SK-N-SH treated with all-trans-retinoic acid at 6 μM for 48 hours (cell line): ENCODE results near the gene UBXN6.

Experiments
- ATAC-seq: fragments of 200-7000 bp; cut with Tn5 transposase; 3 replicates; pipeline ENCODE4 v1.9.1; 2020; ENCODE audit warnings: mild to moderate bottlenecking, moderate library complexity
- BACH2 ChIP-seq: fragments of 250-450 bp; sonication (Bioruptor Pico); IDR thresholded peaks from 2 replicates; pipeline ENCODE4 v1.9.0; 2021; ENCODE audit warnings: mild to moderate bottlenecking, borderline replicate concordance
- CSDC2 ChIP-seq: fragments of 250-450 bp; sonication (Bioruptor Pico); IDR thresholded peaks from 2 replicates; pipeline ENCODE4 v1.5.0; 2020; ENCODE audit warnings: mild to moderate bottlenecking, moderate library complexity
- ESRRG ChIP-seq: fragments of 250-450 bp; sonication (Bioruptor Pico); IDR thresholded peaks from 2 replicates; pipeline ENCODE4 v1.6.1; 2021; ENCODE audit warnings: mild to moderate bottlenecking
- GLIS3 ChIP-seq: fragments of 250-450 bp; sonication (Bioruptor Pico); IDR thresholded peaks from 2 replicates; pipeline ENCODE4 v1.5.0; 2020; ENCODE audit warnings: mild to moderate bottlenecking, moderate library complexity
- ISL1 ChIP-seq: fragments of 250-450 bp; sonication (Bioruptor Pico); IDR thresholded peaks from 2 replicates; pipeline ENCODE4 v2.1.2; 2022; ENCODE audit warnings: mild to moderate bottlenecking, moderate library complexity
- OSR1 ChIP-seq: fragments of 250-450 bp; sonication (Bioruptor Pico); IDR thresholded peaks from 2 replicates; pipeline ENCODE4 v1.8.0; 2022; ENCODE audit warnings: moderate library complexity, mild to moderate bottlenecking, inconsistent platforms
- PPARA ChIP-seq: fragments of 250-450 bp; sonication (Bioruptor Pico); IDR thresholded peaks from 2 replicates; pipeline ENCODE4 v1.5.0; 2020; ENCODE audit warnings: mild to moderate bottlenecking, borderline replicate concordance
- RARB ChIP-seq: fragments of 250-450 bp; sonication (Bioruptor Pico); IDR thresholded peaks from 2 replicates; pipeline ENCODE4 v1.8.0; 2021; ENCODE audit warnings: mild to moderate bottlenecking, moderate library complexity
- SNAI2 ChIP-seq: fragments of 250-450 bp; sonication (Bioruptor Pico); IDR thresholded peaks from 2 replicates; pipeline ENCODE4 v1.5.0; 2020; ENCODE audit warnings: mild to moderate bottlenecking, moderate library complexity
- TCF4 ChIP-seq: fragments of 250-450 bp; sonication (Bioruptor Pico); IDR thresholded peaks from 2 replicates; pipeline ENCODE4 v1.8.0; 2021; ENCODE audit warnings: mild to moderate bottlenecking, moderate library complexity, borderline replicate concordance
- TOX ChIP-seq: fragments of 250-450 bp; sonication (Bioruptor Pico); IDR thresholded peaks from 2 replicates; pipeline ENCODE4 v1.8.0; 2021; ENCODE audit warnings: mild to moderate bottlenecking, moderate library complexity, borderline replicate concordance
- ZC3H10 ChIP-seq: fragments of 250-450 bp; sonication (Bioruptor Pico); IDR thresholded peaks from 2 replicates; pipeline ENCODE4 v1.5.1; 2021; ENCODE audit warnings: mild to moderate bottlenecking, moderate library complexity
- ZFP3 ChIP-seq: fragments of 250-450 bp; sonication (Bioruptor Pico); IDR thresholded peaks from 2 replicates; pipeline ENCODE4 v1.5.0; 2020; ENCODE audit warnings: mild to moderate bottlenecking, moderate library complexity
- TF ChIP-seq, protein P1 (sequence below): fragments of 250-450 bp; sonication (Bioruptor Pico); IDR thresholded peaks from 2 replicates; pipeline ENCODE4 v1.5.1; 2021; ENCODE audit warnings: mild to moderate bottlenecking, moderate library complexity
- TF ChIP-seq, protein P2 (sequence below): fragments of 250-450 bp; sonication (Bioruptor Pico); IDR thresholded peaks from 2 replicates; pipeline ENCODE4 v1.5.1; 2020; ENCODE audit warnings: low read depth, mild to moderate bottlenecking, moderate library complexity
- TF ChIP-seq, protein P3 (sequence below): fragments of 250-450 bp; sonication (Bioruptor Pico); IDR thresholded peaks from 2 replicates; pipeline ENCODE4 v1.8.0; 2020; ENCODE audit warnings: mild to moderate bottlenecking, moderate library complexity, borderline replicate concordance
- TF ChIP-seq, protein P4 (sequence below): fragments of 250-450 bp; sonication (Bioruptor Pico); IDR thresholded peaks from 2 replicates; pipeline ENCODE4 v1.8.0; 2021; ENCODE audit warnings: low read depth, mild to moderate bottlenecking, moderate library complexity, borderline replicate concordance
- TF ChIP-seq, protein P5 (sequence below): fragments of 250-450 bp; sonication (Bioruptor Pico); IDR thresholded peaks from 2 replicates; pipeline ENCODE4 v1.5.0; 2020; ENCODE audit warnings: mild to moderate bottlenecking, moderate library complexity

UBXN6 gene

DNA sequence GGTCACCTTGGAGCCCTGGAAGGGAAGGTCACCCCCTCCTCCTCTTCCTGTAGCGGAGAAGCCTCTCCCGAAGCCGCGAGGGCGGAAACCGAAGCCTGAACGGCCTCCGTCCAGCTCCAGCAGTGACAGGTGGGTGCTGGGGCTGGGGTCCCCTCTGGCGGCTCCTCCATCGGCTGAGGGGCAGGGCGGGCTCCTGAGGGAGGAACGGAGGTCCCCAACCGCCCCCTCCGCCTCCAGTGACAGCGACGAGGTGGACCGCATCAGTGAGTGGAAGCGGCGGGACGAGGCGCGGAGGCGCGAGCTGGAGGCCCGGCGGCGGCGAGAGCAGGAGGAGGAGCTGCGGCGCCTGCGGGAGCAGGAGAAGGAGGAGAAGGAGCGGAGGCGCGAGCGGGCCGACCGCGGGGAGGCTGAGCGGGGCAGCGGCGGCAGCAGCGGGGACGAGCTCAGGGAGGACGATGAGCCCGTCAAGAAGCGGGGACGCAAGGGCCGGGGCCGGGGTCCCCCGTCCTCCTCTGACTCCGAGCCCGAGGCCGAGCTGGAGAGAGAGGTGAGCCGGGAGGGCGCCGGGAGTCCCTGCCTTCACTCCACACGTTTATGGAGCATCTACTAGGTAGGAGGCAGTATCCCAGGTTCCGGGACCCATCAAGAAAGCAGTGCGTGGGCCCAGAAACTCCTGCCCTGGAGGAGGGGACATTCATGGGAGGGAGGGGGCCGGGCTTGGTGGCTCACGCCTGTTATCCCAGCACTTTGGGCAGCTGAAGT is 36.5 kb upstream of the UBXN6 start (continued):
- TF ChIP-seq, protein P1, sequence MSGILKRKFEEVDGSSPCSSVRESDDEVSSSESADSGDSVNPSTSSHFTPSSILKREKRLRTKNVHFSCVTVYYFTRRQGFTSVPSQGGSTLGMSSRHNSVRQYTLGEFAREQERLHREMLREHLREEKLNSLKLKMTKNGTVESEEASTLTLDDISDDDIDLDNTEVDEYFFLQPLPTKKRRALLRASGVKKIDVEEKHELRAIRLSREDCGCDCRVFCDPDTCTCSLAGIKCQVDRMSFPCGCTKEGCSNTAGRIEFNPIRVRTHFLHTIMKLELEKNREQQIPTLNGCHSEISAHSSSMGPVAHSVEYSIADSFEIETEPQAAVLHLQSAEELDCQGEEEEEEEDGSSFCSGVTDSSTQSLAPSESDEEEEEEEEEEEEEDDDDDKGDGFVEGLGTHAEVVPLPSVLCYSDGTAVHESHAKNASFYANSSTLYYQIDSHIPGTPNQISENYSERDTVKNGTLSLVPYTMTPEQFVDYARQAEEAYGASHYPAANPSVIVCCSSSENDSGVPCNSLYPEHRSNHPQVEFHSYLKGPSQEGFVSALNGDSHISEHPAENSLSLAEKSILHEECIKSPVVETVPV (CRISPR knock-in tag), result no peak
- TF ChIP-seq TCF4 (CRISPR knock-in tag) (no peak), OSR1 (CRISPR knock-in tag) (no peak), SNAI2 (CRISPR knock-in tag) (no peak), GLIS3 (CRISPR knock-in tag) (no peak), TOX (no peak)
- TF ChIP-seq, protein P2, sequence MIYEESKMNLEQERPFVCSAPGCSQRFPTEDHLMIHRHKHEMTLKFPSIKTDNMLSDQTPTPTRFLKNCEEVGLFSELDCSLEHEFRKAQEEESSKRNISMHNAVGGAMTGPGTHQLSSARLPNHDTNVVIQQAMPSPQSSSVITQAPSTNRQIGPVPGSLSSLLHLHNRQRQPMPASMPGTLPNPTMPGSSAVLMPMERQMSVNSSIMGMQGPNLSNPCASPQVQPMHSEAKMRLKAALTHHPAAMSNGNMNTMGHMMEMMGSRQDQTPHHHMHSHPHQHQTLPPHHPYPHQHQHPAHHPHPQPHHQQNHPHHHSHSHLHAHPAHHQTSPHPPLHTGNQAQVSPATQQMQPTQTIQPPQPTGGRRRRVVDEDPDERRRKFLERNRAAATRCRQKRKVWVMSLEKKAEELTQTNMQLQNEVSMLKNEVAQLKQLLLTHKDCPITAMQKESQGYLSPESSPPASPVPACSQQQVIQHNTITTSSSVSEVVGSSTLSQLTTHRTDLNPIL (CRISPR knock-in tag), result no peak

DNA sequence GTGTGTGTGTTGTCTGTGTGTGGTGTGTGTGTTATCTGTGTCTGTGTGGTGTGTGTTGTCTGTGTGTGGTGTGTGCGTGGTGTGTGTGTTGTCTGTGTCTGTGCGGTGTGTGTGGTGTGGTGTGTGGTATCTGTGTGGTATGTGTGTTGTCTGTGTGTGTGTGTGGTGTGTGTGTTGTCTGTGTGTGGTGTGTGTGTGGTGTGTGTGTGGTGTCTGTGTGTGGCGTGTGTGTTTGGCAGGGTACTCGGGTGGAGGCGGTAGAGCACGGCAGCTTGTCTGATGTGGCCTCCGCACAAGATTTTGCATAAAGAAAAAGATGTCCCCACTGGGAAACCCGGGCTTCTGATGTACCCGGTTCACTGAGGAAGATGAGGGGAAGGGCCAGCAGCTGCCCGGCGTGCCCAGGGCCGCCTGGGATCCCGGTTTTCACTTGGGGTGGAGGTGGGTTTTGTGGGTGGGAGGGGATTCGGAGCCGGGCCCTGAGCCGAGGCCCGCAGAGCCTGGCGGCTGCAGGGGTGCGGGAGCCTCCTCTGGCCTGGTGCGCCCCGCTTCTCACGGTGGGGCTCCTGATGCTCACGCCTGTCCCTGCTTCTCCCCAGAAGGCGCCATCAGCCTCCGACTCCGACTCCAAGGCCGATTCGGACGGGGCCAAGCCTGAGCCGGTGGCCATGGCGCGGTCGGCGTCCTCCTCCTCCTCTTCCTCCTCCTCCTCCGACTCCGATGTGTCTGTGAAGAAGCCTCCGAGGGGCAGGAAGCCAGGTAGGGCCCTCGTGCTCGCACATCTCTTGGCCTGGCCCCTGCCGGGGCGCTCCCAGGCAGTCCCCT is 35.7 kb upstream of the UBXN6 start:
- no peak for ATAC-seq
- no peak for TF ChIP-seq ESRRG (CRISPR knock-in tag)
- no peak for TF ChIP-seq BACH2 (CRISPR knock-in tag)
- TF ChIP-seq, protein P2 (CRISPR knock-in tag), result no peak
- TF ChIP-seq, protein P3, sequence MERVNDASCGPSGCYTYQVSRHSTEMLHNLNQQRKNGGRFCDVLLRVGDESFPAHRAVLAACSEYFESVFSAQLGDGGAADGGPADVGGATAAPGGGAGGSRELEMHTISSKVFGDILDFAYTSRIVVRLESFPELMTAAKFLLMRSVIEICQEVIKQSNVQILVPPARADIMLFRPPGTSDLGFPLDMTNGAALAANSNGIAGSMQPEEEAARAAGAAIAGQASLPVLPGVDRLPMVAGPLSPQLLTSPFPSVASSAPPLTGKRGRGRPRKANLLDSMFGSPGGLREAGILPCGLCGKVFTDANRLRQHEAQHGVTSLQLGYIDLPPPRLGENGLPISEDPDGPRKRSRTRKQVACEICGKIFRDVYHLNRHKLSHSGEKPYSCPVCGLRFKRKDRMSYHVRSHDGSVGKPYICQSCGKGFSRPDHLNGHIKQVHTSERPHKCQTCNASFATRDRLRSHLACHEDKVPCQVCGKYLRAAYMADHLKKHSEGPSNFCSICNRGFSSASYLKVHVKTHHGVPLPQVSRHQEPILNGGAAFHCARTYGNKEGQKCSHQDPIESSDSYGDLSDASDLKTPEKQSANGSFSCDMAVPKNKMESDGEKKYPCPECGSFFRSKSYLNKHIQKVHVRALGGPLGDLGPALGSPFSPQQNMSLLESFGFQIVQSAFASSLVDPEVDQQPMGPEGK, result no peak
- TF ChIP-seq RARB (CRISPR knock-in tag), result no peak
- TF ChIP-seq SNAI2 (CRISPR knock-in tag), result no peak
- TF ChIP-seq, protein P4, sequence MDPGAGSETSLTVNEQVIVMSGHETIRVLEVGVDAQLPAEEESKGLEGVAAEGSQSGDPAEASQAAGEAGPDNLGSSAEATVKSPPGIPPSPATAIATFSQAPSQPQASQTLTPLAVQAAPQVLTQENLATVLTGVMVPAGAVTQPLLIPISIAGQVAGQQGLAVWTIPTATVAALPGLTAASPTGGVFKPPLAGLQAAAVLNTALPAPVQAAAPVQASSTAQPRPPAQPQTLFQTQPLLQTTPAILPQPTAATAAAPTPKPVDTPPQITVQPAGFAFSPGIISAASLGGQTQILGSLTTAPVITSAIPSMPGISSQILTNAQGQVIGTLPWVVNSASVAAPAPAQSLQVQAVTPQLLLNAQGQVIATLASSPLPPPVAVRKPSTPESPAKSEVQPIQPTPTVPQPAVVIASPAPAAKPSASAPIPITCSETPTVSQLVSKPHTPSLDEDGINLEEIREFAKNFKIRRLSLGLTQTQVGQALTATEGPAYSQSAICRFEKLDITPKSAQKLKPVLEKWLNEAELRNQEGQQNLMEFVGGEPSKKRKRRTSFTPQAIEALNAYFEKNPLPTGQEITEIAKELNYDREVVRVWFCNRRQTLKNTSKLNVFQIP (CRISPR knock-in tag), result no peak
- no peak for TF ChIP-seq TOX

DNA sequence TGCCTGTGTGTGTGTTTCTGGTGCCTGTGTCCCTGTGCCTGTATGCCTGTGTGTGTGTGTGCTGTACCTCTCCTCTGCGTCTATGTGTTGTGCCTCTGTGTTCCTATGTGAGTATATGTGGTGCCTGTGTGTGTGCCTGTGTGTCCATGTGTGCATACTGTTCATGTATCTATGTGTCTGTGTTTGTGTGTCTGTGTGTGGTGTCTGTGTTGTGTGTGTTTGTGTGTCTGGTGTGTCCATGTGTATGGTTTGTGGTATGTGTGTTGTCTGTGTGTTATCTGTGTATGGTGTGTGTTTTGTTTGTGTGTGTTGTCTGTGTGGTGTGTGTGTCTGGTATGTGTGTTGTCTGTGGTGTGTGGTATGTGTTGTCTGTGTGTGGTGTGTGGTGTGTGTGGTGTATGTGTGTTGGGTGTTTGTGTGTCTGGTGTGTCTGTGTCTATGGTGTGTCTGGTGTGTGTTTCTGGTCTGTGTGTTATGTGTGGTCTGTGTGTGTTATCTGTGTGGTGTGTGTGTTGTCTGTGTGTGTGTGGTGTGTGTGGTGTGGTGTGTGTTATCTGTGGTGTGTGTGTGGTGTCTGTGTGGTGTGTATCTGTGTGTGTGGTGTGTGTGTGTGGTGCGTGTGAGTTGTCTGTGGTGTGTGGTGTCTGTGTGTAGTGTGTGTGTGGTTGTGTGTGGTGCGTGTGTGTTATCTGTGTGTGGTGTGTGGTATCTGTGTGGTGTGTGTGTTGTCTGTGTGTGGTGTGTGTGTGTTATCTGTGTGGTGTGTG is 34.9 kb upstream of the UBXN6 start:
- no peak for ATAC-seq
- TF ChIP-seq, protein P5, sequence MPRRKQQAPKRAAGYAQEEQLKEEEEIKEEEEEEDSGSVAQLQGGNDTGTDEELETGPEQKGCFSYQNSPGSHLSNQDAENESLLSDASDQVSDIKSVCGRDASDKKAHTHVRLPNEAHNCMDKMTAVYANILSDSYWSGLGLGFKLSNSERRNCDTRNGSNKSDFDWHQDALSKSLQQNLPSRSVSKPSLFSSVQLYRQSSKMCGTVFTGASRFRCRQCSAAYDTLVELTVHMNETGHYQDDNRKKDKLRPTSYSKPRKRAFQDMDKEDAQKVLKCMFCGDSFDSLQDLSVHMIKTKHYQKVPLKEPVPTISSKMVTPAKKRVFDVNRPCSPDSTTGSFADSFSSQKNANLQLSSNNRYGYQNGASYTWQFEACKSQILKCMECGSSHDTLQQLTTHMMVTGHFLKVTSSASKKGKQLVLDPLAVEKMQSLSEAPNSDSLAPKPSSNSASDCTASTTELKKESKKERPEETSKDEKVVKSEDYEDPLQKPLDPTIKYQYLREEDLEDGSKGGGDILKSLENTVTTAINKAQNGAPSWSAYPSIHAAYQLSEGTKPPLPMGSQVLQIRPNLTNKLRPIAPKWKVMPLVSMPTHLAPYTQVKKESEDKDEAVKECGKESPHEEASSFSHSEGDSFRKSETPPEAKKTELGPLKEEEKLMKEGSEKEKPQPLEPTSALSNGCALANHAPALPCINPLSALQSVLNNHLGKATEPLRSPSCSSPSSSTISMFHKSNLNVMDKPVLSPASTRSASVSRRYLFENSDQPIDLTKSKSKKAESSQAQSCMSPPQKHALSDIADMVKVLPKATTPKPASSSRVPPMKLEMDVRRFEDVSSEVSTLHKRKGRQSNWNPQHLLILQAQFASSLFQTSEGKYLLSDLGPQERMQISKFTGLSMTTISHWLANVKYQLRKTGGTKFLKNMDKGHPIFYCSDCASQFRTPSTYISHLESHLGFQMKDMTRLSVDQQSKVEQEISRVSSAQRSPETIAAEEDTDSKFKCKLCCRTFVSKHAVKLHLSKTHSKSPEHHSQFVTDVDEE (CRISPR knock-in tag), result no peak
- TF ChIP-seq, protein P1 (CRISPR knock-in tag), result no peak
- TF ChIP-seq, protein P3, result no peak
- TF ChIP-seq ISL1 (CRISPR knock-in tag) (no peak), PPARA (CRISPR knock-in tag) (no peak), CSDC2 (CRISPR knock-in tag) (no peak), BACH2 (CRISPR knock-in tag) (no peak), ZC3H10 (CRISPR knock-in tag) (no peak), ESRRG (CRISPR knock-in tag) (no peak), ZFP3 (CRISPR knock-in tag) (no peak)
- TF ChIP-seq, protein P2 (CRISPR knock-in tag), result no peak
